ENCODE data around the gene SLC15A4. TPM values are rescaled to one million over a fixed set of nuclear protein-coding genes. Genes with fewer than 3 reads are reported as not detected.

Gene SLC15A4
- total RNA-seq, 1 experiment from 2014 or later, result 32.0 TPM

DNA sequence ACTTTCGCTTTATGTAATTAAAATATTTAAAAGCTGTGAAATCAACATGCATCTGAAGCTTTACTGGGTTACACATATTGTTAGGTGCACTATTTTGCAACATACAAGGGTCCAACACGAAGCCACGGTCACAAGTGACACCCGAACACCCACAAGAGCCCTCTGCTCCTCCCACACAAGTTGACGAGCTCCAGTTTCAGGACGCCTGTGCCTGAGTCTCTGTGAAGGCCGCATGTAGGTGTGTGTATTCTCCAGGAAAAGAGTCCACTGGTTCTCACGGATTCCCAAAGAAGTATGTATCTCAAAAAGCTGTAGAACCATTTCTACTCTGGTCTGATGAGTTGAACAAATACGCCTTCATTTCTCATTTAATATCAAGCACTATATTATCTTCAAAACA lies 12.0 kb downstream of the SLC15A4 start:
- Mint-ChIP-seq H3K36me3 (ENCODE audit: insufficient read depth, unreplicated experiment) (peaks cover 74% of the 10 kb centered on the region), H3K9me3 (ENCODE audit: unreplicated experiment) (no peaks in the 10 kb centered on the region), H3K4me3 (ENCODE audit: unreplicated experiment) (no peak overlapping the region), H3K27ac (ENCODE audit: low read depth, unreplicated experiment) (no peak overlapping the region), H3K27me3 (ENCODE audit: insufficient read depth, unreplicated experiment) (no peaks in the 10 kb centered on the region), H3K4me1 (ENCODE audit: insufficient read depth, unreplicated experiment) (peaks cover 13% of the 10 kb centered on the region)
- TF ChIP-seq CTCF (IDR thresholded peaks at IDR 0.05; ENCODE audit: unreplicated experiment), result no peak
- POLR2A ChIA-PET, result no interaction called here
- DNase-seq (ENCODE audit: unreplicated experiment), result no peak
- CTCF ChIA-PET, result interaction anchor here (0.8 kb wide), 1 partner anchor 8 kb away, joined by 3 read pairs; no protein-coding TSS in a partner anchor
- intact Hi-C loops (cut with micrococcal nuclease), result no loop called here
- BruUV-seq (replicated peaks), result no TSS peak

DNA sequence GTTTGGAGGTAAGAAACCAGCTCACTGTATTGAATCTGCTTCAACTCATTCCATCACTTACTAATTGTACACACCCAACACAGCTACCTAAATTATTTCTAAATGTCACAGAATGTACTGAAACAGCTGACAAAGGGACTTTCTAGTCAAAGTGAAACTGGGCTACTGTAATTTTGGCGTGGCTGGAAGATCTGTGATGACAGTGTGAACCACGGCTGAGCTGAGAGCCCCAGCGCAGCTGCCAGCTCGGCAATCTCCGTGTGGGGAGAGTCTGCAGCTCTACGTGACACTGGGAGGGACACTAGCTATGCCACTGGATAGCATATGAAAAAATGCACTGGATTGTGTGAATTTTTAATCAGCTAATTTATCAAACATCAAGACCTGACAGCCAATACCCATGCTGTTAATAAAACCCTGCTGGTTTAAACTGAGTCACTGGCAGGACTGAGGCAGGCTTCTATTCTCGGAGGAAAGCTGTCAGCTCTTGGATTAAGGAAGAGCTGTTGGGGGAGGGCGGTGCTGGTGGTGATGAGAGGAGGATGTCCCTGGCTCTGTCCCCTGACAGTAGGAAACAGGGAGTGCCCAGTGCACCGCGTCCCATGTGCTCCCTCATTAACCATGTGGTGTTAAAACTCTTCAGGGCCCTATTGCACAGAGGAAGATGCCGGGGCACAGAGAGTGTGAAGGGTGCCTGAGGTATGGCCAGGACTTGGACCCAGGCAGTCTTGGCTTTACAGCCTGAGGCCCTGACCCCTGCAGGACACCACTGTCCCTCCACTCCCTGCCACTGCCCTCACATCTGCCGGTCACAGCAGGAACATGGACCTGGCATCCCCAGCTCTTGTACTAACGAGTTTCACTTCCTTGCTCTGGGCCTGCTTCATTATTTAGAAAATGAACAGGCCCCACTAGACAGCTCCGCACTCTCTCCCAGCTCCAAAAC lies 13.3 kb downstream of the SLC15A4 start:
- TF ChIP-seq CTCF (IDR thresholded peaks at IDR 0.05; ENCODE audit: unreplicated experiment), result no peak
- POLR2A ChIA-PET, result interaction anchor here (0.6 to 1.6 kb wide), 2 partner anchors 13 to 28 kb away, joined by 3 to 5 read pairs (median 3); partner anchors contain the start of gene SLC15A4
- Mint-ChIP-seq H3K9me3 (ENCODE audit: unreplicated experiment) (no peaks in the 10 kb centered on the region), H3K27me3 (ENCODE audit: insufficient read depth, unreplicated experiment) (no peaks in the 10 kb centered on the region), H3K4me3 (ENCODE audit: unreplicated experiment) (peak overlapping the region; percentile 36), H3K4me1 (ENCODE audit: insufficient read depth, unreplicated experiment) (peaks cover 13% of the 10 kb centered on the region), H3K27ac (ENCODE audit: low read depth, unreplicated experiment) (no peak overlapping the region), H3K36me3 (ENCODE audit: insufficient read depth, unreplicated experiment) (peaks cover 81% of the 10 kb centered on the region)
- no peak for DNase-seq (ENCODE audit: unreplicated experiment)
- CTCF ChIA-PET, result interaction anchor here (0.6 to 1.4 kb wide), 3 partner anchors 28 to 1216 kb away, joined by 3 read pairs; no protein-coding TSS in a partner anchor
- BruUV-seq (replicated peaks), result no TSS peak
- intact Hi-C loops (cut with micrococcal nuclease), result no loop called here

- intact Hi-C loops (cut with micrococcal nuclease), result no loop called here
- Mint-ChIP-seq H3K27me3 (ENCODE audit: insufficient read depth, unreplicated experiment) (no peaks in the 10 kb centered on the region), H3K4me1 (ENCODE audit: insufficient read depth, unreplicated experiment) (peaks cover 13% of the 10 kb centered on the region), H3K4me3 (ENCODE audit: unreplicated experiment) (no peak overlapping the region), H3K9me3 (ENCODE audit: unreplicated experiment) (no peaks in the 10 kb centered on the region), H3K27ac (ENCODE audit: low read depth, unreplicated experiment) (no peak overlapping the region), H3K36me3 (ENCODE audit: insufficient read depth, unreplicated experiment) (peaks cover 82% of the 10 kb centered on the region)
- BruUV-seq (replicated peaks), result no TSS peak
- no peak for DNase-seq (ENCODE audit: unreplicated experiment)
- TF ChIP-seq CTCF (IDR thresholded peaks at IDR 0.05; ENCODE audit: unreplicated experiment), result no peak
- ChIA-PET CTCF (no interaction called here), POLR2A (interaction anchor here (1.6 kb wide), 1 partner anchor 15 kb away, joined by 5 read pairs; the partner anchor contains the start of gene SLC15A4)
These were observed 15.1 kb downstream of the SLC15A4 start for GRCh38 chr12:128808651-128809050.

DNA sequence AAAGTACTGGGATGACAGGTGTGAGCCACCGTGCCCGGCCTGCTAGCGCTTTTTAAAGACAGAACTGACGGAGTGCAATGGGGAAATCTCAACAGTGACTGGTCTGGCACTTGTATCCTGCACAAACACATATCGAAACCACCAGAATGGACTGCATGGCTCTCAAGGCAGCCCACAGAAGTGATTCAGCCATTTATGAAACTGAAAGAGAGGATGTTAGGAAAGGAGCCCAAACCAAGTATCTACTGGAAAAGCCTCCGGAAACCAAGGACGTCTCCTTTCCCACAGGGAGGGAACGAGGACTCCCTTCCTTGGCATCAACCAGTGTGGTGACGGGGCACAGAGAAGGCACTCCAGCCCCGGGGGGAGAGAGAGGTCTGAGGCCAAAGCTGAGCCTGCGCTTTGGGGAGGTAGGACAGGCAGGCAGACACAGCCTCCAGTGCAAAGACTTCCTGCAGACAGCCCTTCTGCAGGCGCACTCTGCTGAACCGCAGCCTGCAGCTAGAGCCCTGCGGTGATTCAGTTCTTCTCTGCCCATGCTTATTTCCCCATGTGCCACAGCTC lies 16.5 kb downstream of the SLC15A4 start:
- Mint-ChIP-seq H3K27ac (ENCODE audit: low read depth, unreplicated experiment) (no peak overlapping the region), H3K36me3 (ENCODE audit: insufficient read depth, unreplicated experiment) (peaks cover 82% of the 10 kb centered on the region), H3K4me3 (ENCODE audit: unreplicated experiment) (no peak overlapping the region), H3K27me3 (ENCODE audit: insufficient read depth, unreplicated experiment) (no peaks in the 10 kb centered on the region), H3K4me1 (ENCODE audit: insufficient read depth, unreplicated experiment) (peaks cover 20% of the 10 kb centered on the region), H3K9me3 (ENCODE audit: unreplicated experiment) (no peaks in the 10 kb centered on the region)
- CTCF ChIA-PET, result interaction anchor here (0.8 kb wide), 1 partner anchor 25 kb away, joined by 3 read pairs; no protein-coding TSS in a partner anchor
- DNase-seq (ENCODE audit: unreplicated experiment), result no peak
- no peak for TF ChIP-seq CTCF (IDR thresholded peaks at IDR 0.05; ENCODE audit: unreplicated experiment)
- intact Hi-C loops (cut with micrococcal nuclease), result no loop called here
- BruUV-seq (replicated peaks), result no TSS peak
- POLR2A ChIA-PET, result no interaction called here

All from MCF 10A (cell line).